Measurements from ENCODE around the gene BLOC1S1.

DNA sequence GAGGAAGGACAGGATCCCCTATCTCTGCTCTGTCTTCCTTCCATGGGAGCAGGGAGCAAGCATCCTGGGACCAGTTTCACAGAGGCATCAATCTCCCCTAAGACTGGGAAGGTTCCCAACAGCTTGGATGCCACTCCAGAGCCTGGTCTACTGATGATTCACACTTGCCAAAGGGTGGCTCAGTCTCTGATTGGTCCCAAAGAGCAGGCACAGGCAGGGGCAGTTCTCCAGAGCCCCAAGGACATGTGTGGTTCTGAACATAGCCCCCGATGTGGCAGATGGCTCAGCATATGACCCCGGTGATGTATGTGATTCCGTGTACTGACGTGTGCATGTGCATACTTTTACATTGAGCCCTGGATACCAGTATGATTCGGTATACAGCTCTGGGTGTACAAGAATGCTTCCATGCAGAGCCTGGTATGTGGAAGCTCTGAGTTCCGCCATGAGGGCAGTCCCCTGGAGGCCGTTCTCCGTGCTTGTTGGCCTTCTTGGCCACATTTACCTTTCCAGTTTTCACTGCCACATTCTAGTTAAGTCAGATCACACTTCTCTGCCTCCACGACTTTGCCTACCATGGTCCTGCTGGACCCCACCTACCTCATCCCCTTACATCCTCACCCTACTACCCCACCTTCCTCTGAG, 29.4 kb upstream of the BLOC1S1 start:
- TF ChIP-seq REST (IDR thresholded peaks at IDR 0.05; ENCODE audit: low read depth) (no peak), EP300 (IDR thresholded peaks at IDR 0.05; ENCODE audit: borderline replicate concordance) (no peak), NFIC (IDR thresholded peaks at IDR 0.05) (no peak), EGR1 (IDR thresholded peaks at IDR 0.05) (no peak), TEAD4 (IDR thresholded peaks at IDR 0.05) (no peak), YY1 (IDR thresholded peaks at IDR 0.05; ENCODE audit: low read depth) (no peak), FOXM1 (IDR thresholded peaks at IDR 0.05; ENCODE audit: borderline replicate concordance, low read depth) (no peak), MAX (IDR thresholded peaks at IDR 0.05) (no peak), ZBTB7A (IDR thresholded peaks at IDR 0.05; ENCODE audit: low read depth) (no peak), USF1 (IDR thresholded peaks at IDR 0.05) (no peak), TAF1 (IDR thresholded peaks at IDR 0.05; ENCODE audit: low read depth) (no peak), RAD21 (IDR thresholded peaks at IDR 0.05; ENCODE audit: low read depth) (no peak), CREB1 (IDR thresholded peaks at IDR 0.05; ENCODE audit: low read depth) (no peak)

All from Ishikawa (cell line).